ENCODE results near the gene CYP39A1.
A peak's percentile ranks its signal among the peaks of the same experiment; 100 is the strongest.

- TF ChIP-seq POLR2A (IDR thresholded peaks at IDR 0.05) (no peak), POLR2AphosphoS5 (IDR thresholded peaks at IDR 0.05) (no peak), EP300 (IDR thresholded peaks at IDR 0.05; ENCODE audit: low read depth) (no peak)
- TF ChIP-seq, protein P1, sequence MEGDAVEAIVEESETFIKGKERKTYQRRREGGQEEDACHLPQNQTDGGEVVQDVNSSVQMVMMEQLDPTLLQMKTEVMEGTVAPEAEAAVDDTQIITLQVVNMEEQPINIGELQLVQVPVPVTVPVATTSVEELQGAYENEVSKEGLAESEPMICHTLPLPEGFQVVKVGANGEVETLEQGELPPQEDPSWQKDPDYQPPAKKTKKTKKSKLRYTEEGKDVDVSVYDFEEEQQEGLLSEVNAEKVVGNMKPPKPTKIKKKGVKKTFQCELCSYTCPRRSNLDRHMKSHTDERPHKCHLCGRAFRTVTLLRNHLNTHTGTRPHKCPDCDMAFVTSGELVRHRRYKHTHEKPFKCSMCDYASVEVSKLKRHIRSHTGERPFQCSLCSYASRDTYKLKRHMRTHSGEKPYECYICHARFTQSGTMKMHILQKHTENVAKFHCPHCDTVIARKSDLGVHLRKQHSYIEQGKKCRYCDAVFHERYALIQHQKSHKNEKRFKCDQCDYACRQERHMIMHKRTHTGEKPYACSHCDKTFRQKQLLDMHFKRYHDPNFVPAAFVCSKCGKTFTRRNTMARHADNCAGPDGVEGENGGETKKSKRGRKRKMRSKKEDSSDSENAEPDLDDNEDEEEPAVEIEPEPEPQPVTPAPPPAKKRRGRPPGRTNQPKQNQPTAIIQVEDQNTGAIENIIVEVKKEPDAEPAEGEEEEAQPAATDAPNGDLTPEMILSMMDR (IDR thresholded peaks at IDR 0.05), result peak in 1 of 5 experiments; percentile 7
Observed at GRCh38 chr6:46677314-46677654, 24.7 kb upstream of the CYP39A1 start.

Data from transverse colon (tissue), 4 donors.